Coronary artery (tissue), 2 donors: ENCODE data around the gene STEAP3.

Experiments used
- DNase-seq: peaks from one replicate; pipeline ENCODE4 v3.0.0-alpha.2; 2017; ENCODE audit warnings: low spot score
- H3K27ac ChIP-seq, 2 donors: fragments of 200-600 bp; sonication (generic); one replicate each; pipeline ENCODE4 v1.5.1; 2016 to 2019
- H3K4me3 ChIP-seq: fragments of 200-600 bp; sonication (generic); 2 replicates; pipeline ENCODE4 v1.5.1; 2016; ENCODE audit warnings: mild to moderate bottlenecking, moderate library complexity
- CTCF ChIP-seq: fragments of 200-600 bp; sonication (generic); IDR thresholded peaks from one replicate; pipeline ENCODE4 v1.5.1; 2019; ENCODE audit warnings: antibody characterized with exemption

The STEAP3 gene

GRCh38 chr2:119255760-119256581 lies 32.3 kb downstream of the STEAP3 start:
- no peak for TF ChIP-seq CTCF
- H3K27ac ChIP-seq, result no peak overlapping the region

GRCh38 chr2:119256582-119256921 lies 32.9 kb downstream of the STEAP3 start:
- Histone ChIP-seq H3K27ac (no peak overlapping the region), H3K4me3 (no peak overlapping the region)
- TF ChIP-seq CTCF, result no peak
- DNase-seq, result no peak

More at GRCh38 chr2:119255760-119256581, 32.3 kb downstream of the STEAP3 start:
- H3K4me3 ChIP-seq, result no peak overlapping the region
- DNase-seq, result no peak

GRCh38 chr2:119257198-119257597 lies 33.6 kb downstream of the STEAP3 start:
- H3K27ac ChIP-seq, result no peak overlapping the region
- no peak for TF ChIP-seq CTCF
- no peak for DNase-seq

GRCh38 chr2:119259296-119259860 lies 35.7 kb downstream of the STEAP3 start:
- TF ChIP-seq CTCF, result no peak
- DNase-seq, result no peak
- no peak overlapping the region for H3K4me3 ChIP-seq
- H3K27ac ChIP-seq, result no peak overlapping the region

More at GRCh38 chr2:119257198-119257597, 33.6 kb downstream of the STEAP3 start:
- H3K4me3 ChIP-seq, result no peak overlapping the region

GRCh38 chr2:119260646-119261492 lies 37.2 kb downstream of the STEAP3 start:
- no peak overlapping the region for H3K27ac ChIP-seq
- no peak for DNase-seq
- no peak overlapping the region for H3K4me3 ChIP-seq
- no peak for TF ChIP-seq CTCF

- TF ChIP-seq CTCF, result no peak
- no peak overlapping the region for H3K4me3 ChIP-seq
- no peak overlapping the region for H3K27ac ChIP-seq
- no peak for DNase-seq
Observed at GRCh38 chr2:119261493-119262225, 38.0 kb downstream of the STEAP3 start.
